Kidney (tissue), 22 donors: ENCODE results near the gene KCTD6. TPM values are rescaled to one million over a fixed set of nuclear protein-coding genes. Genes with fewer than 3 reads are reported as not detected.

Experiments
- DNase-seq, 5 donors: peaks; one replicate each; pipeline ENCODE4 v3.0.0-alpha.2; 2013 to 2020
- FAIRE-seq: peaks from 2 replicates; lab custom pipeline; 2012; peaks lifted over from hg19 to GRCh38; lab: Jason Lieb, UNC
- H3K27ac ChIP-seq, 2 donors: one replicate each; pipeline ENCODE4 v1.7.0; 2013; ENCODE audit warnings: low read depth in 2 of 2, low read length in 2 of 2, inconsistent platforms in 1 of 2
- H3K27me3 ChIP-seq: one replicate; pipeline ENCODE4 v1.7.1; 2013; ENCODE audit warnings: low read length, inconsistent platforms; ENCODE audit not compliant: control insufficient read depth, insufficient read depth
- H3K36me3 ChIP-seq, 3 donors: one replicate each; pipeline versions ENCODE4 v1.7.0 to v1.7.1; 2013; ENCODE audit warnings: low read length in 3 of 3, control low read depth in 1 of 3, inconsistent platforms in 1 of 3; ENCODE audit not compliant: insufficient read depth in 3 of 3, control insufficient read depth in 2 of 3
- H3K4me1 ChIP-seq, 3 donors: one replicate each; pipeline versions ENCODE4 v1.7.0 to v1.7.1; 2013; ENCODE audit warnings: low read length in 3 of 3, inconsistent platforms in 1 of 3, low read depth in 1 of 3; ENCODE audit not compliant: control insufficient read depth in 2 of 3, insufficient read depth in 2 of 3
- H3K4me3 ChIP-seq, 3 donors: one replicate each; pipeline versions ENCODE4 v1.7.0 to v1.8.1; 2013; ENCODE audit warnings: low read length in 3 of 3, control low read depth in 1 of 3, inconsistent platforms in 1 of 3
- H3K9ac ChIP-seq, 3 donors: one replicate each; pipeline versions ENCODE4 v1.7.0 to v1.7.1; 2013; ENCODE audit warnings: low read length in 3 of 3, control low read depth in 1 of 3, inconsistent platforms in 1 of 3
- H3K9me3 ChIP-seq, 3 donors: one replicate each; pipeline versions ENCODE4 v1.7.0 to v1.7.1; 2013; ENCODE audit warnings: low read length in 3 of 3, control low read depth in 1 of 3, inconsistent platforms in 1 of 3; ENCODE audit not compliant: control insufficient read depth in 2 of 3, insufficient read depth in 1 of 3
- intact Hi-C: fragments of 100-400 bp; cut with DNase I; formaldehyde crosslinking; loops from one replicate; pipeline ENCODE4 v1.11.1; 2022
- long read RNA-seq, 10 donors: library from polyadenylated mRNA in 1 of 10; unstranded in 1 of 10; transcript quantifications; one replicate each; pipeline ENCODE4 v2.0.0 and lab custom pipeline, GENCODE V29; 2021 to 2026
- polyA plus RNA-seq: library from polyadenylated mRNA; stranded (reverse); fragments of 350-450 nt; fragmentation: Illumina TruSeq; extraction: RNeasy Lipid Tissue Mini Kit (QIAGEN cat#74804); gene quantifications from one replicate; pipeline ENCODE4 v1.2.3, GENCODE V29; 2014; ENCODE audit warnings: low read depth, low replicate concordance; ENCODE audit not compliant: insufficient read depth
- total RNA-seq: library from RNA; stranded (reverse); fragmentation: NEBNext Ultra II Directional; extraction: Animal tissue kit (Norgen Biotek cat#: 25700); gene quantifications from one replicate; pipeline ENCODE4 v1.2.1, GENCODE V29; 2021
- TF ChIP-seq, protein P1 (sequence below): IDR thresholded peaks from 3 replicates; pipeline ENCODE4 v1.5.1; 2012; ENCODE audit warnings: mild to moderate bottlenecking, moderate library complexity, borderline replicate concordance; ENCODE audit not compliant: insufficient read depth; ENCODE audit errors: extremely low read depth
- donor health status: control.
- donor health status: control.
- donor health status: control.
- donor health status: control.
- donor health status: control.
- donor health status: DM: yes; HTN: yes; CAD: no.
- donor health status: Normal renal cell carcinoma (clear cell type).

Gene KCTD6
- total RNA-seq (19.0 TPM), polyA plus RNA-seq (24.5 TPM)
- long read RNA-seq, donor 1, partial matches to known transcripts: 0 of 6 reads
- long read RNA-seq, donor 1, other reads (novel, unspliced or antisense): 0 of 6 reads
- long read RNA-seq, donor 2, transcript KCTD6-202 (3 exons, 1,533 nt): major isoform, 11 of 21 reads
- long read RNA-seq, donor 2, partial matches to known transcripts: 9 of 21 reads
- long read RNA-seq, donor 2, other reads (novel, unspliced or antisense): 0 of 21 reads
- long read RNA-seq, donor 3, transcript KCTD6-202 (3 exons, 1,533 nt): major isoform, 12 of 14 reads
- long read RNA-seq, donor 3, partial matches to known transcripts: 0 of 14 reads
- long read RNA-seq, donor 3, other reads (novel, unspliced or antisense): 0 of 14 reads
- long read RNA-seq, donor 4, partial matches to known transcripts: 0 of 5 reads
- long read RNA-seq, donor 4, other reads (novel, unspliced or antisense): 0 of 5 reads
- long read RNA-seq, donor 5, partial matches to known transcripts: 0 of 1 reads
- long read RNA-seq, donor 5, other reads (novel, unspliced or antisense): 0 of 1 reads
- long read RNA-seq, donor 6, transcript KCTD6-202 (3 exons, 1,533 nt): major isoform, 14 of 16 reads
- long read RNA-seq, donor 6, partial matches to known transcripts: 0 of 16 reads
- long read RNA-seq, donor 6, other reads (novel, unspliced or antisense): 0 of 16 reads
- long read RNA-seq, donor 7, transcript KCTD6-202 (3 exons, 1,533 nt): major isoform, 14 of 18 reads
- long read RNA-seq, donor 7, partial matches to known transcripts: 1 of 18 reads
- long read RNA-seq, donor 7, other reads (novel, unspliced or antisense): 2 of 18 reads
- long read RNA-seq, donor 8, transcript KCTD6-202 (3 exons, 1,533 nt): major isoform, 11 of 13 reads
- long read RNA-seq, donor 8, partial matches to known transcripts: 0 of 13 reads
- long read RNA-seq, donor 8, other reads (novel, unspliced or antisense): 0 of 13 reads
- long read RNA-seq, donor 9, transcript KCTD6-202 (3 exons, 1,533 nt): major isoform, 6 of 6 reads
- long read RNA-seq, donor 9, partial matches to known transcripts: 0 of 6 reads
- long read RNA-seq, donor 9, other reads (novel, unspliced or antisense): 0 of 6 reads
- long read RNA-seq, donor 10, transcript KCTD6-202 (3 exons, 1,533 nt): major isoform, 7 of 17 reads
- long read RNA-seq, donor 10, partial matches to known transcripts: 7 of 17 reads
- long read RNA-seq, donor 10, other reads (novel, unspliced or antisense): 0 of 17 reads

DNA sequence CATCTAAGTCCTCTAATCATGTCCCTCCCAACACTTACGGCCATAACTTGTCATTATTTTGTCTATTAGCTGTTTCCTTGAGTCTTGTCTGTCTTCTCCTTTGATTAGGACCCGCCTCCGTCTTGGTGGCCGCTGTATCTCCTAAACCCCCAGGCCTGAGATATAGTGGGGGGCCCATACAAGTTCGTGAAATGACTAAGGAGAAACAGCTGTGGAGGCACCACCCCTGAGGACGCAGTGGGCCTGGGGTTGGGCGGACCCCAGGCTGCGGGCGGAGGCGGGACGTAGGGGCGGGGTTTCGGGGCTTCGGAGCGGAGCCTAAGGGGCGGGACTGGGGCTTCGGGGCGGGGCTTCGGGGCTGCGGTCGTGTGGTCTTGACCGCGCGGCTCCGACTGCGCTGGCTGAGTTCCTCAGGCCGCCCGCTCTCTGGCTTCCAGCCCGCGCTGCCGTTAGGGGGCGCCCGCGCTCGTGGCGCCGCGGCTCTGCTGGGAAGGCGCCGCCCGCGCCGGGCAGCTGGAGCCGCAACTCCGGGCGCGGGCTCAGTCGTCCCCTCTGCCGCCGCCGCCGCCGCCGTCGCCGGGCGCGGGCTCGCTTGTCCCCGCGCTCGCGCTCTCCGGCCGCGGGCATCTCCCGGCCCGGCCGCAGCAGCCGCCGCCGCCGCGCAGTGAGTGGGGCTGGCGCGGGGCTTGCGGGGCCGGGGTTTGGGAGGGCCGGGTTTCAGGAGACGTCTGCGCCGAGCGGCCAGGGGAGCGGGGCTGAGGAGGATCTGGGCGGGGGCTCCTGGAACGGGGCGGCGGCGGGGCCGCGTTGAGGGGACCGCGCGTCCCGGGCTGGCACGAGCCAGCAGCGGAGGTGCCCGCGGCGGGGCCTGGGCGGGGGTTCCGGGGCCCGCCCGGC lies at the start of gene KCTD6:
TSS of gene KCTD6 (plus strand) at position 591 of the 897 bp plus-strand sequence. CDS start 6,660 bp downstream, outside the sequence.
- DNase-seq (peak; percentile 96 to 98 (median 97)), FAIRE-seq (no peak)
- no peaks in the 10 kb centered on the region for H3K36me3 ChIP-seq
- H3K27me3 ChIP-seq: no peaks in the 10 kb centered on the region
- TF ChIP-seq, protein P1, sequence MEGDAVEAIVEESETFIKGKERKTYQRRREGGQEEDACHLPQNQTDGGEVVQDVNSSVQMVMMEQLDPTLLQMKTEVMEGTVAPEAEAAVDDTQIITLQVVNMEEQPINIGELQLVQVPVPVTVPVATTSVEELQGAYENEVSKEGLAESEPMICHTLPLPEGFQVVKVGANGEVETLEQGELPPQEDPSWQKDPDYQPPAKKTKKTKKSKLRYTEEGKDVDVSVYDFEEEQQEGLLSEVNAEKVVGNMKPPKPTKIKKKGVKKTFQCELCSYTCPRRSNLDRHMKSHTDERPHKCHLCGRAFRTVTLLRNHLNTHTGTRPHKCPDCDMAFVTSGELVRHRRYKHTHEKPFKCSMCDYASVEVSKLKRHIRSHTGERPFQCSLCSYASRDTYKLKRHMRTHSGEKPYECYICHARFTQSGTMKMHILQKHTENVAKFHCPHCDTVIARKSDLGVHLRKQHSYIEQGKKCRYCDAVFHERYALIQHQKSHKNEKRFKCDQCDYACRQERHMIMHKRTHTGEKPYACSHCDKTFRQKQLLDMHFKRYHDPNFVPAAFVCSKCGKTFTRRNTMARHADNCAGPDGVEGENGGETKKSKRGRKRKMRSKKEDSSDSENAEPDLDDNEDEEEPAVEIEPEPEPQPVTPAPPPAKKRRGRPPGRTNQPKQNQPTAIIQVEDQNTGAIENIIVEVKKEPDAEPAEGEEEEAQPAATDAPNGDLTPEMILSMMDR: peak; percentile 86
- H3K9ac ChIP-seq: peak within 1 kb of the TSS; percentile 43 to 90 (median 88)
- no peaks in the 10 kb centered on the region for H3K9me3 ChIP-seq
- intact Hi-C loops: no loop called here
- H3K27ac ChIP-seq: peak within 1 kb of the TSS; percentile 45 to 57
- H3K4me1 ChIP-seq: peaks cover 5 to 19% (median 7%) of the 10 kb centered on the region in 3 donors
- H3K4me3 ChIP-seq: peak within 1 kb of the TSS; percentile 64 to 93 (median 88)

GRCh38 chr3:58452176-58452575 lies 39.7 kb upstream of the KCTD6 start:
- Histone ChIP-seq H3K9me3 (peaks cover 0 to 13% (median 1%) of the 10 kb centered on the region in 3 donors), H3K27me3 (no peaks in the 10 kb centered on the region), H3K9ac (no peak overlapping the region), H3K4me3 (no peak overlapping the region), H3K4me1 (no peaks in the 10 kb centered on the region), H3K27ac (no peak overlapping the region), H3K36me3 (no peaks in the 10 kb centered on the region)
- DNase-seq (no peak), FAIRE-seq (no peak)
- TF ChIP-seq, protein P1: no peak
- intact Hi-C loops: no loop called here

- TF ChIP-seq, protein P1: no peak
- no peaks in the 10 kb centered on the region for H3K36me3 ChIP-seq
- peaks cover 0 to 5% (median 4%) of the 10 kb centered on the region in 3 donors for H3K4me1 ChIP-seq
- DNase-seq (no peak), FAIRE-seq (no peak)
- H3K4me3 ChIP-seq: no peak overlapping the region
- peaks cover 0 to 9% (median 1%) of the 10 kb centered on the region in 3 donors for H3K9me3 ChIP-seq
- H3K27me3 ChIP-seq: no peaks in the 10 kb centered on the region
- no peak overlapping the region for H3K9ac ChIP-seq
- no peak overlapping the region for H3K27ac ChIP-seq
- intact Hi-C loops: no loop called here
Observed at GRCh38 chr3:58459160-58459559, 32.7 kb upstream of the KCTD6 start.
